Activated CD8-positive, alpha-beta memory T cell treated with anti-CD3 and anti-CD28 coated beads, Interleukin-2, amount 50 U/mL, for 24 hours (primary cell): ENCODE results near the gene CLEC10A.
"Not testable (repeated sequence)": the region's sequence is repeated elsewhere in the genome, so short reads cannot be mapped to it uniquely, and the experiment has no call there.

Experiments
- DNase-seq: peaks from one replicate; pipeline ENCODE4 v3.0.0-alpha.2; 2020; ENCODE audit errors: extremely low read depth

CLEC10A gene

GRCh38 chr17:7108560-7108925, 28.5 kb upstream of the CLEC10A start:
- DNase-seq, result no peak

GRCh38 chr17:7107795-7108559, 27.9 kb upstream of the CLEC10A start:
- DNase-seq, result no peak

GRCh38 chr17:7107012-7107754, 27.1 kb upstream of the CLEC10A start:
- no peak for DNase-seq

DNA sequence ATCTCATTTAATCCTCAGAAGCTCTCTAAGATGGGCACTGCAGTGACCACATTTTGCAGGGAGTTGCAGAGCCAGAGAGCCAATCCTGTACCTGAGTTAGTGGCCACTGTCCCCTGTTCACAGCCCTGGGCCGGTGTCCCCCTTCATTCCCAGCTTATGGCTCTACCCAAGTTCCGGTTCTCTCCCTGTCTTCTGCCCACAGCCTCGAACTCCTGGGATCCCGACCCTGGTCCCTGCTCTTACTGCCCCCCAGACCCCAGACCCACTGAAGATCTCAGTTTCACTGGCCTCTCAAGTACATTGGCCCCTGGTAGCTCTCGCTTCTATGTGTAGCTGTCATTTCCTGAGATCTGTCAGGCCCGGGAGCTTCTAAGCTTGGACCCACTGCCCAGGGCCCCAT, 22.4 kb upstream of the CLEC10A start:
- no peak for DNase-seq

- no peak for DNase-seq
Observed at GRCh38 chr17:7101531-7101930, 21.5 kb upstream of the CLEC10A start.

DNA sequence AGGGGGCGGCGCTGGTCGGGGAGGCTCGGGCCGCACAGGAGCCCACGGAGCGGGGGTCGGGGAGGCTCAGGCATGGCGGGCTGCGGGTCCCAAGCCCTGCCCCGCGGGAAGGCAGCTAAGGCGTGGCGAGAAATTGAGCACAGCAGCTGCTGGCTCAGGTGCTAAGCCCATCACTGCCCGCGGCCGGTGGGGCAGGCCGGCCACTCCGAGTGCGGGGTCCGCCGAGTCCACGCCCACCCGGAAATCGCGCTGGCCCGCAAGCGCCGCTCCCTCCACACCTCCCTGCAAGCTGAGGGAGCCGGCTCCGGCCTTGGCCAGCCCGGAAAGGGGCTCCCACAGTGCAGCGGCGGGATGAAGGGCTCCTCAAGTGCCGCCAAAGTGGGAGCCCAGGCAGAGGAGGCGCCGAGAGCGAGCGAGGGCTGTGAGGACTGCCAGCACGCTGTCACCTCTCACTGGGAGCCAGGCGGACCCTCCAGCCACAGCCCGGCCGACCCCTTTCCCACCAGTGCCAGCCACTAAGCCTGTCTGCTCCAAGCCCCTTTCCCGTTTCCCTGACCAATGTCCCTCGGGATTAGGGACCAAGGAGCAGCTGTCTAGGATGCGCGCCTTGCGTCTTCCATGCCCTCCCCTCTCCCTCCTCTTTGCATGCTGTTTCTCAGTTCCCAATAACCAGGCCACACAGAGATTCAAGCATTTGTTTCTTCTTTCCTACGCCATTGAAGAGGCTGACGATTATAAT, 20.8 kb upstream of the CLEC10A start:
- not testable (repeated sequence) for DNase-seq

DNA sequence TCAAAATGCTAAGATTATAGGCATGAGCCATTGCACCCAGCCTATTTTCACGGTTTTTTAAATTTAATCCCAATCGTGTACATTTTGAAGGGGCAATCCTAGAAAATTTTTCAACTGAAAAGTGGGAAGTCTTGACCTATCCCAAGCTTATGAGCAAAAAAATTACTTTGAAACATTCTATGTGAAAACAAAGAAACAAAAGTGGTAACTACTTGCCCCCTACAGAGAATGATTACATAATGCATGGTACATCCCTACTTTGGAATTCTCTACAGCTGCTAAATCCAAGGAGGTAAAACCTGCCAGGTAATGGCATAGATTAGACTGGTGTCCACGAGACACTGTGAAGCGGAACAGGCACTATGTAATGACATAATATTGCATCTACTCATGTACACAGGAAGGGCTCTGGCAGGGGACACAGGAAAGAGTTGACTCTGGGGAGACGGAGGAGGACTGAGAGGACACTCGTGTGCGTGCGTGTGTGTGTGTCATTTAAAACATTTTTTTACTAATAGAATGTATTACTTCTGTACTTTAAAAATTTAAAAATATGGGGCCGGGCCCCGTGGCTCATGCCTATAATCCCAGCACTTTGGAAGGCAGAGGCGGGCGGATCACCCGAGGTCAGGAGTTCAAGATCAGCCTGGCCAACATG, 18.9 kb upstream of the CLEC10A start:
- no peak for DNase-seq

DNA sequence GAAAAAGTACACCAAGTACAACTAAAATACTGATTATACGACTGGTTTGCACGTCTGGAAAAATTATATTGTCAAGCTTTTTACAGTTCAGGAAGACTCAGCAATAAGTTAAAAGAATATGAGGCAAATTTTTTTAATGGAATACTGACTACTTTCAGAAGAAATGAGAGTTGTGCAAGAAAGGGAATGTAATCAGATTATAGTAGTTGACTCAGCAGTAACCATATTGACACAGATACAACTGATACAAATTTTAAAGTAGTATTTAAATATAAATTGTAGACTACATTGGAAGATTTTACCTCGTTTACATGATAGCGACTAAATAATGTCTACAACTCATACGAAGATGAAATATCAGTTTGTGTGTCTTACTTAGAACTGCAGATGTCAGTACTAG, 17.9 kb upstream of the CLEC10A start:
- no peak for DNase-seq

- DNase-seq, result no peak
Observed at GRCh38 chr17:7095625-7096024, 15.6 kb upstream of the CLEC10A start.

- no peak for DNase-seq
Observed at GRCh38 chr17:7094652-7095019, 14.6 kb upstream of the CLEC10A start.

GRCh38 chr17:7091311-7092005, 11.4 kb upstream of the CLEC10A start:
- not testable (repeated sequence) for DNase-seq

DNA sequence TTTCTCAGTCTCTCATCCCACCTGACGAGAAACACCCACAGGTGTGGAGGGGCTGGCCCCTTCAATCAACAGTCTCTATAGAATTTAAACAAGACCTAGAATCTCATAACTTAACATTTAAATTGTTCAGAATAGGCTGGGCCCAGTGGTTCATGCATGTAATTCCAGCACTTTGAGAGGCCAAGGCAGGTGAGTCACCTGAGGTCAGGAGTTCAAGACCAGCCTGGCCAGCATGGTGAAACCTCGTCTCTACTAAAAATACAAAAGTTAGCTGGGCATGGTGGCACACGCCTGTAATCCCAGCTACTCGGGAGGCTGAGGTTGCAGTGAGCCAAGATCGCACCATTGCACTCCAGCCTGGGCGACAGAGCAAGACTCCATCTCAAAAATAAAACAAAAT, 9.5 kb upstream of the CLEC10A start:
- DNase-seq, result not testable (repeated sequence)

- DNase-seq, result not testable (repeated sequence)
Observed at GRCh38 chr17:7088442-7088841, 8.4 kb upstream of the CLEC10A start.

DNA sequence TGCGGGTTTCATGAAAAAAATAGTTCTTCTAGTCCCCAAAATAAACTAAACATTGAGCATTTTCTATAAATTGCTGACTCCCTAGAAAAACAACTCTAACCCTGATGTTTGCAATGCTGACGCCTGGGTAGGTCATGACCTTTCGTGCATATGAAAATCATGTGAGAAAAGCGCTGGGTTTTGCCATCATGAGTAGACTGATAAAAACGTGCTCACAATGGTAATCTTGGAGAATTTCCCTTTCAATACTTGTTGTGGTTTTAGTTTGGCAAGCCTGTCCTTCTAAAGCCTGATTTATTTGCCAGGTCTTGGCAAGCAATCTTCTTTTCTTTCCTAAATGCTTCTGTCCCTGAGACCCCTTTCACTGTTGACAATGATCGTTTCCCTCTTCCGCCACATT, 4.0 kb upstream of the CLEC10A start:
- no peak for DNase-seq

GRCh38 chr17:7083592-7083991, 3.5 kb upstream of the CLEC10A start:
- DNase-seq, result no peak

- no peak for DNase-seq
Observed at GRCh38 chr17:7081341-7082062, 1.5 kb upstream of the CLEC10A start.

- no peak for DNase-seq
Observed at GRCh38 chr17:7080456-7081041, 498 bp upstream of the CLEC10A start.

- no peak for DNase-seq
Observed at GRCh38 chr17:7078711-7079110, 1.3 kb downstream of the CLEC10A start.

DNA sequence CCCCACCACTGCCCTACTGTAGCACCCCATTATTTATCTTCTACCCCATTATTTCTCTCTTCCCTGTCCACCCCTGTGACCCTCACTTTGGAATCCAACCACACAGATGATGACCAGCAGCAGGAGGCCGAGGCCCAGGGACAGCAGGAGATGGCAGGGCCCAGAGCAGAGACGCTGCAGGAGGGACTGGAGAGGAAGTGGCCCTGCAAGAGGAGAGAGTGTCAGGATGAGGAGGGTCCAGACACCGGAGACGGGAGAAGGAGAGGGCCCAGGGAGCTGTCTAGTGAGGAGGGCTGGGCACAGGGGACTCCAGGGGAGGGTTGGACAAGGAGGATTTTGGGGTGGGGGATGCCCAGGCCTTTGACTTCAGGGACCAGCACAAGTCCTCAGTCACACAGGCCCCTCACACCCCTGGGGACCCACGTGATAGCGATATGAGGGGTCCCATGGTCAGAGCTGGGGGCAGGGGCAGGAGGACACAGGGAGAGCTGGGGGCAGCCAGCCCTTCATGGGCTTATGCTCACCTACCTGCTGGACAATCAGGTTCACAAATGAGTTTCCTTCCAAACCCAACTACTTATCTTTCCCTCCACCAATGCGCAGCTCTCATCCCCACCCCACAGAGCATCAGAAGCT, 2.0 kb downstream of the CLEC10A start:
- DNase-seq, result no peak

- DNase-seq, result no peak
Observed at GRCh38 chr17:7074931-7075330, 5.1 kb downstream of the CLEC10A start.
